Activated B cell treated with CpG ODN at 0.5 μM for 24 hours (primary cell): ENCODE results near the gene ZNF503. TPM values are rescaled to one million over a fixed set of nuclear protein-coding genes. Genes with fewer than 3 reads are reported as not detected.

ENCODE experiments used
- ATAC-seq: fragments of 200-7000 bp; cut with Tn5 transposase; one replicate; pipeline ENCODE4 v1.10.0; 2021; ENCODE audit warnings: low read depth, mild to moderate bottlenecking, moderate library complexity
- CTCF ChIA-PET: fragments of 350-600 bp; sonication (Branson Sonifier 250); formaldehyde crosslinking; loops from one replicate; lab custom pipeline; 2021; ENCODE audit warnings: antibody characterized with exemption; lab: Charles Lee
- POLR2A ChIA-PET: fragments of 350-600 bp; sonication (Branson Sonifier 250); formaldehyde crosslinking; loops from one replicate; lab custom pipeline; 2021; ENCODE audit warnings: antibody characterized with exemption; lab: Charles Lee
- DNase-seq: peaks from one replicate; pipeline ENCODE4 v3.0.0; 2022
- H3K27ac Mint-ChIP-seq: one replicate; pipeline ENCODE4 v1.8.0; 2020; ENCODE audit warnings: mixed read lengths
- H3K27me3 Mint-ChIP-seq: one replicate; pipeline ENCODE4 v1.8.0; 2021; ENCODE audit warnings: mixed read lengths
- H3K36me3 Mint-ChIP-seq: one replicate; pipeline ENCODE4 v1.8.0; 2021; ENCODE audit warnings: low read depth, mixed read lengths
- H3K4me1 Mint-ChIP-seq: one replicate; pipeline ENCODE4 v1.8.0; 2021; ENCODE audit warnings: mixed read lengths
- H3K4me3 Mint-ChIP-seq: one replicate; pipeline ENCODE4 v1.8.0; 2020; ENCODE audit warnings: mild to moderate bottlenecking, mixed read lengths
- H3K9me3 Mint-ChIP-seq: one replicate; pipeline ENCODE4 v1.8.0; 2020; ENCODE audit warnings: mixed read lengths
- CTCF ChIP-seq: fragments of 200-600 bp; IDR thresholded peaks from one replicate; pipeline ENCODE4 v1.8.0; 2022; ENCODE audit warnings: antibody characterized with exemption, mild to moderate bottlenecking
- intact Hi-C: fragments of 100-400 bp; cut with micrococcal nuclease; formaldehyde crosslinking; loops from one replicate; pipeline ENCODE4 v1.15.1; 2024
- total RNA-seq: library from RNA; stranded (reverse); gene quantifications from 2 replicates; pipeline ENCODE4 v1.2.3, GENCODE V29; 2022

The ZNF503 gene
- total RNA-seq, 1 donor from 2014 or later, result not detected

GRCh38 chr10:75436896-75437295, 35.3 kb upstream of the ZNF503 start:
- ChIA-PET POLR2A (interaction anchor here (0.6 kb wide), 1 partner anchor 13 kb away, joined by 3 read pairs; no protein-coding TSS in a partner anchor), CTCF (no interaction called here)
- DNase-seq, result no peak
- peaks cover 4% of the 10 kb centered on the region for H3K4me1 Mint-ChIP-seq
- H3K36me3 Mint-ChIP-seq, result no peaks in the 10 kb centered on the region
- peaks cover 34% of the 10 kb centered on the region for H3K27me3 Mint-ChIP-seq
- ATAC-seq, result no peak
- intact Hi-C loops, result no loop called here
- H3K27ac Mint-ChIP-seq, result no peak overlapping the region
- TF ChIP-seq CTCF, result no peak
- H3K9me3 Mint-ChIP-seq, result no peaks in the 10 kb centered on the region
- H3K4me3 Mint-ChIP-seq, result no peak overlapping the region

- ATAC-seq, result no peak
- H3K4me3 Mint-ChIP-seq, result no peak overlapping the region
- intact Hi-C loops, result no loop called here
- H3K9me3 Mint-ChIP-seq, result no peaks in the 10 kb centered on the region
- H3K4me1 Mint-ChIP-seq, result peaks cover 7% of the 10 kb centered on the region
- no peaks in the 10 kb centered on the region for H3K36me3 Mint-ChIP-seq
- no peak for DNase-seq
- ChIA-PET CTCF (no interaction called here), POLR2A (no interaction called here)
- peaks cover 37% of the 10 kb centered on the region for H3K27me3 Mint-ChIP-seq
- no peak overlapping the region for H3K27ac Mint-ChIP-seq
- TF ChIP-seq CTCF, result no peak
Measured at GRCh38 chr10:75435291-75435690, 33.7 kb upstream of the ZNF503 start.

GRCh38 chr10:75434291-75434690, 32.7 kb upstream of the ZNF503 start:
- CTCF ChIA-PET, result no interaction called here

GRCh38 chr10:75433216-75433615, 31.7 kb upstream of the ZNF503 start:
- DNase-seq, result no peak
- H3K27ac Mint-ChIP-seq, result no peak overlapping the region

More at GRCh38 chr10:75434291-75434690, 32.7 kb upstream of the ZNF503 start:
- ATAC-seq (no peak), DNase-seq (no peak)
- Mint-ChIP-seq H3K27ac (no peak overlapping the region), H3K4me1 (peaks cover 7% of the 10 kb centered on the region), H3K27me3 (peaks cover 42% of the 10 kb centered on the region), H3K4me3 (no peak overlapping the region), H3K9me3 (no peaks in the 10 kb centered on the region), H3K36me3 (no peaks in the 10 kb centered on the region)
- POLR2A ChIA-PET, result no interaction called here
- intact Hi-C loops, result no loop called here
- TF ChIP-seq CTCF, result no peak

GRCh38 chr10:75432763-75433162, 31.2 kb upstream of the ZNF503 start:
- ChIA-PET CTCF (no interaction called here), POLR2A (no interaction called here)
- no peaks in the 10 kb centered on the region for H3K36me3 Mint-ChIP-seq
- H3K27ac Mint-ChIP-seq, result no peak overlapping the region
- H3K4me1 Mint-ChIP-seq, result peaks cover 7% of the 10 kb centered on the region
- peaks cover 53% of the 10 kb centered on the region for H3K27me3 Mint-ChIP-seq
- TF ChIP-seq CTCF, result no peak
- H3K9me3 Mint-ChIP-seq, result no peaks in the 10 kb centered on the region
- no peak for ATAC-seq
- DNase-seq, result no peak
- H3K4me3 Mint-ChIP-seq, result no peak overlapping the region
- intact Hi-C loops, result no loop called here

More at GRCh38 chr10:75433216-75433615, 31.7 kb upstream of the ZNF503 start:
- no peak for TF ChIP-seq CTCF
- H3K36me3 Mint-ChIP-seq, result no peaks in the 10 kb centered on the region
- POLR2A ChIA-PET, result no interaction called here
- CTCF ChIA-PET, result no interaction called here
- no peaks in the 10 kb centered on the region for H3K9me3 Mint-ChIP-seq
- intact Hi-C loops, result no loop called here
- peaks cover 7% of the 10 kb centered on the region for H3K4me1 Mint-ChIP-seq
- peaks cover 50% of the 10 kb centered on the region for H3K27me3 Mint-ChIP-seq
- H3K4me3 Mint-ChIP-seq, result no peak overlapping the region
- no peak for ATAC-seq
